ENCODE data around the gene KCNAB1.

KCNAB1 gene

DNA sequence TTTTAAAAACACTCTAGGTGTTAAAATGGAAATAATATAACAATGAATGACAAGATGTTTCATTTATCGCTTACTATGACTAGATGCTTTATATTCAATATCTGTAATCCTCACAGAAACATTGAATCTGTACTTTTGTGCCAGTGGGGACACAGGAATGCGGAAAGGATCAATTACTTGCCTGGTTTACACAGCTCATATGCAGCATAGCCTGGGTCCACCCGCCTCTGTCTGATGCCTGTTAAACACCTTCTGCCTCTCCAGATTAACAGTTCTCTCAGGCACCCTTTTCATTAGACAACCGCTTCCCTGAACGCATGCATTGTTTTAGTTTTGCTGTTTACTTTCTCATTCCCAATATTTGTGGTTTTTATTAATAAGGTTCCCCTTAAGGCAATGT lies 12.9 kb upstream of the KCNAB1 start:
- H3K23ac ChIP-seq (ENCODE audit: low read length in 2 of 2): no peak overlapping the region
- H3K9me3 ChIP-seq (ENCODE audit: control insufficient read depth, low read length): no peaks in the 10 kb centered on the region
- no peak for DNase-seq
- H3K36me3 ChIP-seq (ENCODE audit: control insufficient read depth in 1 of 2, insufficient read depth in 2 of 2, low read depth in 1 of 2, low read length in 2 of 2): no peaks in the 10 kb centered on the region
- no peaks in the 10 kb centered on the region for H3K79me1 ChIP-seq (replicated peaks; ENCODE audit: low read length, poor library complexity, severe bottlenecking)
- H3K27ac ChIP-seq (ENCODE audit: low read length, poor library complexity, severe bottlenecking): no peak overlapping the region
- no peak overlapping the region for H3K9ac ChIP-seq (ENCODE audit: low read length)
- no peak overlapping the region for H3K14ac ChIP-seq (ENCODE audit: low read length in 2 of 2)
- H4K91ac ChIP-seq (ENCODE audit: low read length): no peak overlapping the region
- H2BK15ac ChIP-seq (ENCODE audit: low read depth, poor library complexity, severe bottlenecking): no peak overlapping the region
- H3K4me1 ChIP-seq (ENCODE audit: control insufficient read depth, insufficient read depth, low read depth, low read length): peaks cover 4% of the 10 kb centered on the region
- H3K27me3 ChIP-seq (ENCODE audit: control insufficient read depth in 1 of 2, insufficient read depth in 1 of 2, low read length in 2 of 2): peaks cover 0 to 20% of the 10 kb centered on the region in 2 experiments
- H2BK12ac ChIP-seq (ENCODE audit: low read length in 2 of 2): no peak overlapping the region
- no peak overlapping the region for H3K18ac ChIP-seq (ENCODE audit: low read depth in 1 of 2, low read length in 2 of 2)
- no peak overlapping the region for H2AFZ ChIP-seq (ENCODE audit: low read depth, low read length)
- no peak overlapping the region for H3K4me3 ChIP-seq (ENCODE audit: insufficient read depth in 1 of 2, low read depth in 1 of 2, low read length in 2 of 2)
- no peak overlapping the region for H2BK5ac ChIP-seq (ENCODE audit: low read depth, low read length, poor library complexity, severe bottlenecking)
- H3K4me2 ChIP-seq (ENCODE audit: low read length, poor library complexity, severe bottlenecking): no peak overlapping the region
- no peak overlapping the region for H3K4ac ChIP-seq (ENCODE audit: low read depth in 1 of 2, low read length in 2 of 2)
- no peak overlapping the region for H2AK5ac ChIP-seq (ENCODE audit: low read length, severe bottlenecking)
- no peak overlapping the region for H2BK120ac ChIP-seq (ENCODE audit: low read depth, low read length)
- H4K8ac ChIP-seq (ENCODE audit: low read length): no peak overlapping the region
- 96% methylated on average over 3 of the region's 5 CpGs for WGBS

DNA sequence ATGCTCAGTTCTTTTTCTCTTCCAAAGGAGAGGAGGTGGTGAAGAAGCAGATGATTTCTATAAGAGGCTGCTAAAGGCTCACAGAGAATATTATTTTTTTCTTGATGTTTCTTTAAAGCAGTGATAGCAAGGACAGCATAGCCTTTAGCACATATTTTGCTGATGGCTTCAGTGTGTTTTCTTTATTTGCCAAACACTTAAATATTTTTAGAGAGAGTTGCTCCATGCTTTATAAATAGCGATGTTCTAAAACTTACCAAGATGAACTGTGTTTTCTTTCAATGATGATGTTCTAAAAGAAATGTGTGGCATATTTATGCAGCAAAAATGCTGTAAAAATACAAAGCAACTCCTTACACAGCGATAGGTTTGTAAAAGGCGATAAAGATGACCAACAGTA lies 11.8 kb upstream of the KCNAB1 start:
- no peak overlapping the region for H3K27ac ChIP-seq (ENCODE audit: low read length, poor library complexity, severe bottlenecking)
- H3K36me3 ChIP-seq (ENCODE audit: control insufficient read depth in 1 of 2, insufficient read depth in 2 of 2, low read depth in 1 of 2, low read length in 2 of 2): no peaks in the 10 kb centered on the region
- no peak overlapping the region for H3K9ac ChIP-seq (ENCODE audit: low read length)
- H3K14ac ChIP-seq (ENCODE audit: low read length in 2 of 2): no peak overlapping the region
- 93% methylated on average over 2 of the region's 3 CpGs for WGBS
- no peaks in the 10 kb centered on the region for H3K79me1 ChIP-seq (replicated peaks; ENCODE audit: low read length, poor library complexity, severe bottlenecking)
- no peak overlapping the region for H2BK5ac ChIP-seq (ENCODE audit: low read depth, low read length, poor library complexity, severe bottlenecking)
- peaks cover 3% of the 10 kb centered on the region for H3K9me3 ChIP-seq (ENCODE audit: control insufficient read depth, low read length)
- H2AFZ ChIP-seq (ENCODE audit: low read depth, low read length): no peak overlapping the region
- H2BK15ac ChIP-seq (ENCODE audit: low read depth, poor library complexity, severe bottlenecking): no peak overlapping the region
- H3K4me1 ChIP-seq (ENCODE audit: control insufficient read depth, insufficient read depth, low read depth, low read length): no peaks in the 10 kb centered on the region
- H2AK5ac ChIP-seq (ENCODE audit: low read length, severe bottlenecking): no peak overlapping the region
- no peak overlapping the region for H4K91ac ChIP-seq (ENCODE audit: low read length)
- no peak overlapping the region for H3K23ac ChIP-seq (ENCODE audit: low read length in 2 of 2)
- no peak overlapping the region for H3K18ac ChIP-seq (ENCODE audit: low read depth in 1 of 2, low read length in 2 of 2)
- H3K27me3 ChIP-seq (ENCODE audit: control insufficient read depth in 1 of 2, insufficient read depth in 1 of 2, low read length in 2 of 2): peaks cover 0 to 19% of the 10 kb centered on the region in 2 experiments
- no peak overlapping the region for H2BK12ac ChIP-seq (ENCODE audit: low read length in 2 of 2)
- H3K4me2 ChIP-seq (ENCODE audit: low read length, poor library complexity, severe bottlenecking): no peak overlapping the region
- H3K4me3 ChIP-seq (ENCODE audit: insufficient read depth in 1 of 2, low read depth in 1 of 2, low read length in 2 of 2): no peak overlapping the region
- no peak overlapping the region for H4K8ac ChIP-seq (ENCODE audit: low read length)
- H3K4ac ChIP-seq (ENCODE audit: low read depth in 1 of 2, low read length in 2 of 2): no peak overlapping the region
- DNase-seq: no peak
- H2BK120ac ChIP-seq (ENCODE audit: low read depth, low read length): no peak overlapping the region

DNA sequence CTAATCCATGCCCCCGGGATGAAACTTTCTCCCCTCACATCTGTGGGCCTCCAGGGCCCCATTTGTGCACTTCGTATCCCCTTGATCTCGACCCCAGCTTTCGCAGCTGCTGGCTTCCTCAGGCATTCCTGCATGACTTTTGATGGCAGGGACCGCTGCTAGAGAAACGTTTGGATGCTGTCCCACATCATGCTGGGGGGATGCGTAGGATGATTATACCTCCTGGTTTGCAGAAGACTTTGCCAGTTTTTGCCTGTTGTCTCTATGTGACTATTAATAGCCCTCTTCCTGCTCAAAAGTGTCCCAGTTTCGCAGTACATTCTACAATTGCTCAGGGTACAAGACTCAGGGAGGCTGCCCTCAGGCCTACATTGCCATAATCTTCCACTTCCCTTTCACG lies 10.4 kb upstream of the KCNAB1 start:
- Histone ChIP-seq H4K91ac (ENCODE audit: low read length) (no peak overlapping the region), H2AFZ (ENCODE audit: low read depth, low read length) (no peak overlapping the region), H3K4me2 (ENCODE audit: low read length, poor library complexity, severe bottlenecking) (no peak overlapping the region), H3K4me3 (ENCODE audit: insufficient read depth in 1 of 2, low read depth in 1 of 2, low read length in 2 of 2) (no peak overlapping the region), H3K27me3 (ENCODE audit: control insufficient read depth in 1 of 2, insufficient read depth in 1 of 2, low read length in 2 of 2) (peaks cover 0 to 8% of the 10 kb centered on the region in 2 experiments), H4K8ac (ENCODE audit: low read length) (no peak overlapping the region), H3K4ac (ENCODE audit: low read depth in 1 of 2, low read length in 2 of 2) (no peak overlapping the region), H2BK120ac (ENCODE audit: low read depth, low read length) (no peak overlapping the region), H3K9me3 (ENCODE audit: control insufficient read depth, low read length) (peaks cover 3% of the 10 kb centered on the region), H2AK5ac (ENCODE audit: low read length, severe bottlenecking) (no peak overlapping the region), H2BK5ac (ENCODE audit: low read depth, low read length, poor library complexity, severe bottlenecking) (no peak overlapping the region), H3K36me3 (ENCODE audit: control insufficient read depth in 1 of 2, insufficient read depth in 2 of 2, low read depth in 1 of 2, low read length in 2 of 2) (no peaks in the 10 kb centered on the region), H3K23ac (ENCODE audit: low read length in 2 of 2) (no peak overlapping the region), H3K4me1 (ENCODE audit: control insufficient read depth, insufficient read depth, low read depth, low read length) (no peaks in the 10 kb centered on the region), H3K9ac (ENCODE audit: low read length) (no peak overlapping the region), H2BK12ac (ENCODE audit: low read length in 2 of 2) (no peak overlapping the region), H3K18ac (ENCODE audit: low read depth in 1 of 2, low read length in 2 of 2) (no peak overlapping the region), H2BK15ac (ENCODE audit: low read depth, poor library complexity, severe bottlenecking) (no peak overlapping the region), H3K79me1 (replicated peaks; ENCODE audit: low read length, poor library complexity, severe bottlenecking) (no peaks in the 10 kb centered on the region), H3K27ac (ENCODE audit: low read length, poor library complexity, severe bottlenecking) (no peak overlapping the region), H3K14ac (ENCODE audit: low read length in 2 of 2) (no peak overlapping the region)
- no peak for DNase-seq
- WGBS: 82% methylated on average over 9 of the region's 9 CpGs

DNA sequence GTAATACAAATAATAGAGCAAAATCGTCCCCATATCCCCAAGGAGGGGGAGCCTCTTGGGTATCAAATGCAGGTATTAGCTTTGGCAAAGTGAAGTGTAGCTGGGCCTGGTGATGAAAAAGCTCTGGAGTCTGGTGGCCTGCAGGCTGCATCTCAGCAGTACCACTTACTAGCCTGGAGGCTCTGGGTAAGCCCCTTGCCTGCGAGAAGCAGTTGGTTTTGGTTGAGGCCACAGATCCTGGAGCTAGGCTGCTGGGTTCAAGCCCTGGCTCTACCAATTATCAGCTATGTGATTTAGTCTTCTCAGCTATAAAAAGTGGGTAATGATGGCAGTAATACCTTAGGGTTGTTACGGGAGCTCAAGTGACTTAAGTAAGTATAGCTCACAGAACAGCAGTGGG lies 6.1 kb downstream of the KCNAB1 start:
- no peak for DNase-seq
- Histone ChIP-seq H3K23ac (ENCODE audit: low read length in 2 of 2) (no peak overlapping the region), H3K79me1 (replicated peaks; ENCODE audit: low read length, poor library complexity, severe bottlenecking) (no peaks in the 10 kb centered on the region), H3K4me3 (ENCODE audit: insufficient read depth in 1 of 2, low read depth in 1 of 2, low read length in 2 of 2) (no peak overlapping the region), H2BK5ac (ENCODE audit: low read depth, low read length, poor library complexity, severe bottlenecking) (no peak overlapping the region), H3K27ac (ENCODE audit: low read length, poor library complexity, severe bottlenecking) (no peak overlapping the region), H3K4ac (ENCODE audit: low read depth in 1 of 2, low read length in 2 of 2) (no peak overlapping the region), H3K4me1 (ENCODE audit: control insufficient read depth, insufficient read depth, low read depth, low read length) (no peaks in the 10 kb centered on the region), H2BK120ac (ENCODE audit: low read depth, low read length) (no peak overlapping the region), H2BK12ac (ENCODE audit: low read length in 2 of 2) (no peak overlapping the region), H3K4me2 (ENCODE audit: low read length, poor library complexity, severe bottlenecking) (no peak overlapping the region), H3K36me3 (ENCODE audit: control insufficient read depth in 1 of 2, insufficient read depth in 2 of 2, low read depth in 1 of 2, low read length in 2 of 2) (no peaks in the 10 kb centered on the region), H4K8ac (ENCODE audit: low read length) (no peak overlapping the region), H3K18ac (ENCODE audit: low read depth in 1 of 2, low read length in 2 of 2) (no peak overlapping the region), H2AFZ (ENCODE audit: low read depth, low read length) (no peak overlapping the region), H2BK15ac (ENCODE audit: low read depth, poor library complexity, severe bottlenecking) (no peak overlapping the region), H3K27me3 (ENCODE audit: control insufficient read depth in 1 of 2, insufficient read depth in 1 of 2, low read length in 2 of 2) (no peaks in the 10 kb centered on the region), H2AK5ac (ENCODE audit: low read length, severe bottlenecking) (no peak overlapping the region), H3K14ac (ENCODE audit: low read length in 2 of 2) (no peak overlapping the region), H4K91ac (ENCODE audit: low read length) (no peak overlapping the region), H3K9ac (ENCODE audit: low read length) (no peak overlapping the region), H3K9me3 (ENCODE audit: control insufficient read depth, low read length) (no peaks in the 10 kb centered on the region)
- WGBS: 83% methylated on average over 2 of the region's 3 CpGs
